GM19455 (cell line): Measurements from ENCODE around the gene TMEM185B.
"Not testable (repeated sequence)": the region's sequence is repeated elsewhere in the genome, so short reads cannot be mapped to it uniquely, and the experiment has no call there.

ENCODE experiments used
- ATAC-seq: cut with Tn5 transposase; IDR thresholded peaks from one replicate; pipeline ENCODE4 v1.9.1; 2021; ENCODE audit not compliant: unreplicated experiment

Gene TMEM185B

GRCh38 chr2:120251880-120252224, 28.7 kb upstream of the TMEM185B start:
- ATAC-seq = no peak

DNA sequence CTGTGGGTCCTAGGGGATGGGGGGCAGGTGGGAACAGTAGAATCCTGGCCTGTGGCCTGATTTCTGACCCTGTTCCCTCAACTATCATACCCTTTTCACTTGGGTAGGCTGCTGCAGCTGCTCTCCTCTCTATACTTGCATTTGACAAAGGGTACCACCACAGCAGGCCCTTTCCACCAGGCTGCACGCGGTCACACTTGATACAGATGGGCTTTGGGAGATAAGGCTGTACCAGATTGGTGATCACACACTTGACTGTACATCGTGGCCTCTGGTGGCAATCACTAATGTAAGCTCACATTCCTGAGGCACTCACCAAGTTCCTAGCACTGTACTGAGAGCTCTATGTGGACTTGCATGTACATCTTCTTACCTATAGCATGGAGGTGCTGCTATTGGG, 27.9 kb upstream of the TMEM185B start:
- ATAC-seq = no peak

DNA sequence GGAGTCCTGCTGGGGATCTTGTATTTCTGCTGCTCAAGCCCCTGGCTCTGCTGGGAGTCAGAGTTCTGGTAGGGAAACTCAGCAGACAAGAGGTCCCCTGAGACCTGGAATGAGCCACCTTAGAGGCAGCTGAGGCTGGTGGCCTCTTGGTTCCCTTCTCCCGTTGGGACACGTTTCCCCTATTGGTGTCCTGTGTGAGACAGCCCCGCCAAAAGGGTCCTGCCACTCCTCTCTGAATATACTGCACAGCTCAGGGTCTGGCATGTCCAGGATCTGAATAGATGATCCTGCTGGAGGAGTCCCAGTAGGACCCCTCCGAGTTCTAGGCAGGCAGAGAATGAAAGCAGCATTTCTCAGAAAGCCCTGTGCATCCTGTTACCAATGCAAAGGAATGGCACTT, 27.4 kb upstream of the TMEM185B start:
- no peak for ATAC-seq

- no peak for ATAC-seq
Observed at GRCh38 chr2:120247851-120248250, 24.7 kb upstream of the TMEM185B start.

DNA sequence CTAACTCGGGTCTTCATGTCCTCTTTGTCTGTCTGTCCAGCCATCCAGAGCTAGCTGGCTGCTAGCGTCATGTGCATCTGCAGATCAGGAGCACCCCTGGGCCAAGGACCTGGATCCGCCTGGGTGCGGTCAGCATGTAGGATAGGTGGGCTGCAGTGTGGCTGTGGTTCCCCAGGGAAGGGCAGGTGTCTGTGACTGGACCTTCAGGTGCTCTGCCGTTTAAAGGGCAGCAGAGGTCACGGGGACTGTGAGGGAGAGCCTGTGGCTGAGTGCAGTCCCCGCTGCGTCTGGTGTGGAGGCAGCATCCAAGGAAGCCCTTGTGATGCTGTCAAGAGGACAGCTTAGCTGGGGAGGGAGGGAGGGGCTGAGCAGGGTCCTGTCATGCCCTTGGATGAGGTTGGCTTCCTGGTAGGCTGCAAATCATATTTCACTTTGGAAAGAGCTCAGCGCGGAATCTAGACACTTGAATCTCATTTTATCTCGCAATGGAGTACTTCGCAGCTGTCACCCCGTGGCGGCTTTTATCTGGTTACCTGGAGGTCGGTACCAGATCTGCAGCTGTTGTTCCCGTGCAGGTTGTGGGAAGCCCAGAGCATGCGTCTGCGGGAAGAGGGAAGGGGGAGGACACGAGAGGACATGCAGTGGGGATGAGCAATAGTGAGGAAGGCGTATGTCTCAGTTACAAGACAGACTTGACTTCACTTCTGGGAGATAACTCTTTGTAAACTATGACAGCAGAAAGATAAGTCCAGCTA, 23.5 kb upstream of the TMEM185B start:
- no peak for ATAC-seq

- no peak for ATAC-seq
Observed at GRCh38 chr2:120245520-120246332, 22.5 kb upstream of the TMEM185B start.

- ATAC-seq = no peak
Observed at GRCh38 chr2:120244656-120245519, 21.7 kb upstream of the TMEM185B start.

DNA sequence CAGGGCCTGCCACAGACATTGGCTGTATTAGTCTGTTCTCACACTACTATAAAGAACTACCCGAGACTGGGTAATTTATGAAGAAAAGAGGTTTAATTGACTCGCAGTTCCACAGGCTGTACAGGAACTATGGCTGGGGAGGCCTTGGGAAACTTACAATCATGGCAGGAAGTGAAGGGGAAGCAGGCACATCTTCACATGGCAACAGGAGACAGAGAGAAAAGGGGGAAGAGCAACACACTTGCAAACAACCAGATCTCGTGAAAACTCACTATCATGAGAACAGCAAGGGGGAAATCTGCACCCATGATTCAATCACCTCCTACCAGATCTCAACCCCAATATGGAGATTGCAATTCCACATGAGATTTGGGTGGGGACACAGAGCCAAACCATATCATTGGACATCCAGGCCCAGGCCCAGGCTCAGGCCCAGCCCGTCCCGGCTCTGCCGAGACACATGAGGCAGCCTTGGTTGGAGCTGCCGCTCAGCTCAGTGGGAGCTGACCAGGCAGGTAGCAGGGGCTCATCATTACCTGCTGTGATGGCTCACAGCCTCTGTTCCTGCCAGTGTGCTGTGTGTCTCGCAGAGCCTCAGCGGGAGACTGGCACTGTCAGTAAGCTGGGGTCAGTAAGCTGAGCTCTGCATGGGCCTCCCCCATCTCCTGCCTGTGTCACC, 20.8 kb upstream of the TMEM185B start:
- ATAC-seq = no peak

DNA sequence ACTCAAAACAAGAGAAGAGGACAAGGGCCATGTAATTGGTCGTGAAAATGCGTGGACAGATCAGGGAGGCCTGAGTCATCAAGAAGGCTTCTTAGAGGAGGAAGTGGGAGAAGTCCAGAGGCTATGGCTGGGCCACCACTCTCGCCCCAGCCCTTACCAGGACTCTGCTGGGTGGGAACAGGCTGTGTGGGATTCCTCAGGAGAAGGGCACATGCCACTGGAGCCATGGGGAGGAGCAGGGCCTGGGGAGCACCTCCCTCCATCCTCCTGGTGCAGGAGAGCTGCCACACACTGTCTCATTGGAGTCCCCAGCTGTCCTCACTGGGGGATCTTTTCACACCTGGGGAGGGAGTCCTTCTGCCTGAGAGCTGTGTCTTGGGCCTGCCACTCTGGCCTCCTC, 20.0 kb upstream of the TMEM185B start:
- no peak for ATAC-seq

- no peak for ATAC-seq
Observed at GRCh38 chr2:120241684-120242083, 18.5 kb upstream of the TMEM185B start.

DNA sequence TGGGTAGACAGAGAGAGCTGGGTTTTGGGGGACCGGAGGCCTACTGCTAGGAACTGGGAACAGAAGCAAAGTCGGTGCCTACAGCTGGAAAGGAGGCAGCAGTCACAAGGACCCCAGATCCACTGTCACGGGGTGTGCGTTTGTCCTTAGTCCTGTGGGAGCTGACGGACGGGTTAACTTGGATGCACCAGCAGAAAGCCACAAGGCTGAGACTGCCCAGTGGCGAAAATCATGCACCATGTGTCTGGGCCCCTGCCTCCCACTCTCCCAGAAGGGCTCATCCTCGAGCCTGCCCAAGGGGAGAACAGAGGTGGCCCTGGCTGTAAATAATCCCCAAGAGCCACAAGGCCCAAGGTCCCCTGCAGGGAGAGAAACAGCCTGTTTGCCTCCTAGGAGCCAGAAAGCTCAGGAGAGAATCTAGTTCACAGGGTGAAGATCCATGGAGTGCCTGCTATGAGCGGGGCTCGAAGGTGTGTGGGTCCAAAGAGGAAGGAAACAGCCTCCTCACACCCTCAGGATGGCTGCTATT, 17.8 kb upstream of the TMEM185B start:
- ATAC-seq = no peak

DNA sequence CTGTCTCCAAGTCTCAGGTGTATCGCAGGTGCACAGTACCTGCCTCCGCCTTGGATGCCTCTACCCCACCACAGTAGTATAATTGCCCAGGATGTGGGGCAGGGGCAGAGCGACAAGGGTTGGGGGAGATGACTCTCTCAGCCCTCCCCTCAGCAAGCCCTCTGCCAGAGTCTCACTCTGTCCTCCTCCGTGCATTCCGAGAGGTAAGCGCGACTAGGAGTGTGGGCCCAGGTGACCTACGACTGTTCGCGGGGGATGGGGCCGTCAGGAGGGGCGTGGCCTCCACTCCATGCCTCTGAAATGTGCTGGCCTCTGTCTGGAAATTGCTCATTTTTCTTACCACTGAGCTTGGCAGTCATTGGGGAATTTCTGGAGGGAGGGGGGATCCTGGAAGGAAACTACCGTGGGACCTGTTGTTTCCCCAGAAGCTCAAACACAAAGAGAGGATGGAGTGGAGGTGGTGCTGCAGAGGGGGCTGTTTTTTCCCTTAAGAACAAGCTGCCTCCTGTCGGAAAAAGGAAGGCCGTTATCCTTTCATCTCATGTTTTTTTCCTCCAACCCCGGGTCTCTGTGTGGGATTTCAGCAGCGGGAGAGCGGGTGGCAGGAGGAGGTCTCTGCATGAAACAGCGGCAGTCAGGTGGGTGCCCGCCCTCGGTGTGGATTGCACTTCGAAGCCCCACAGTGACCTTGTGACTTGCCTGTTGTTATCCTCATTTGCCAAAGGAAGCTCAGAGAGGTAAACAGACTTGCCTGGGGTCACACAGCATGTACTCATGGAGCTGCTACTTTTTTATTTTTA, 16.5 kb upstream of the TMEM185B start:
- no peak for ATAC-seq

GRCh38 chr2:120238728-120239487, 15.7 kb upstream of the TMEM185B start:
- ATAC-seq = no peak

DNA sequence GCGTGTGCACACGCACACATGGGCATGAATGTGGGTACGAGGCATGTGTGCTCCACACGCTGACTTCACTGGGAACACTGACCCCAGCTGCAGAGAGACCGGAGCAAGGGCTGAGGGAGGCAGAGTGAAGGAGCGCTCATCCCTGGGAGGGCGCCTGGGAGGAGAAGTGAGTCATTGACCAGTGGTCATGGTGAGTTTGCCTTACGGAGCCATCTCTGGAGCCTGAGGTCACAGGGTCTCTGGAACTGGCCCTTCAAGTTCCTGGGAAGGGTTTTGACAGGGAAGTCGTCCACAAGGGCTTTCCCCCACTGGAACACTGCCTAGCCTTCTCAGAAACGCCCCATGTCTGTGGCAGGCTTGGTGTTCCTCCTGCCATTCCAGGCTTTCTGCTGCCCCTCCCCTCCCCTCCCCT, 14.3 kb upstream of the TMEM185B start:
- ATAC-seq = no peak

DNA sequence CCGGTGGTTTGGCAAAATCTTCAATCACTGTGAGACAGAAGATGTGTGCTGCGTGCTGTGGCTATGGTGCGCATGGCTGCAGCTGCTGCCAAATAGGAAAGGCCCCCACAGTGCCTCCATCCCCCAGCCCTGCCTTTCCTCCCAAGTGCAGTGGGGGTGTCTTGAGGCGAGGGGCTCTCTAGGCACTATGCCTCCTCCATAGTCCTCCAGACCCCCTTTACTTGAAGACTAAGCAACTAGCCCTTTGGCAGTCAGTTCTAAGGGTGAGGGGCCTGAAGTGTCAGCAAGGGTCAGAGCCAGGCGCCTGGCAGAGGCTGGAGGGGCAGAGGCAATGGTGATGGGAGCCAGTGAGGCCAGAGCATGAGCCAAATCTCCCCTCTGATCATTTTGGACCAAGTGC, 13.6 kb upstream of the TMEM185B start:
- no peak for ATAC-seq

DNA sequence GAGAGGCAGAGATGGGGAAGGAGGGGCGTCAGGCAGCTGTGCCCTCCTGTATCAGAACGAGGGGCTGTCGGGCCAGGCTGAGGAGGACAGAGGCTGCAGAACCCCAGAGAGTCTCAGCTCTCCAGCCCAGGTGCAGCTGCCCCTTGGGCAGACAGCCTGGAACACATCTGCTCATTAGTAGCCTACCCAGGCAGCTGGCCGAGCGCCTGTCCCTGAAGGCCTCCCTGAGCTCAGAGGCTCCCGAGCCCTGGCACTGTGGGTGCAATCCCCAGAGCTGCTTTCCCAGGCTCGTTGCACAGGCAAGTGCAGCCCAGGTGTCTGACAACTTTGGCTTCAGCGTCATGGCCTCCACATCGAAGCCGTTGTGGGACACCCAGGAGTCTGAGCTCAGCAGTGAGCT, 13.1 kb upstream of the TMEM185B start:
- ATAC-seq = no peak

DNA sequence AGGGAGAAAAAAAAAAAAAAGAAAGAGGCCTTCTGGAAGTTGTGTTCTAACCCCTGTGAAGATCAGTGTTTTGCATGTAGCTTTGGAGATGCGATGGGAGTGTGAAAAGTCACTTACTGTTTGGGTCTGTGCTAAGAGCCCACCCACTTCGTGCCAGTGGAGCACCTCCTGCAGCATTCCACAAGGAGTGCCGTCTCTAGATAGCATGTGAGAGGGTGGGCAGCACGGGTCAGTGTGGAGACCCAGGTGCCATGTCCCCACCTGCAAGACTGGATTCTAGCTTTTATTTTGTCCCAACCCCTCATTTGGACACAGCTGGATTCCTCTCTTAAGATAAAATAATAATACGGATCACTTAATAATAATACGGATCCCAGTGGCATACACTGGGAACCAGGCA, 12.5 kb upstream of the TMEM185B start:
- no peak for ATAC-seq

DNA sequence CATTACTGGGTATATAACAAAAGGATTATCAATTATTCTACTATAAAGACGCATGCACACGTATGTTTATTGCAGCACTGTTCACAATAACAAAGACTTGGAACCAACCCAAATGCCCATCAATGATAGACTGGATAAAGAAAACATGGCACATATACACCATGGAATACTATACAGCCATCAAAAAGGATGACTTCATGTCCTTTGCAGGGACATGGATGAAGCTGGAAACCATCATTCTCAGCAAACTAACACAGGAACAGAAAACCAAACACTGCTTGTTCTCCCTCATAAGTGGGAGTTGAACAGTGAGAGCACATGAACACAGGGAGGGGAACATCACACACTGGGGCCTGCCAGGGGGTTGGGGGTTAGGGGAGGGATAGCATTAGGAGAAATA, 12.0 kb upstream of the TMEM185B start:
- ATAC-seq = not testable (repeated sequence)

- ATAC-seq = no peak
Observed at GRCh38 chr2:120233292-120233691, 10.1 kb upstream of the TMEM185B start.
